Stomach (tissue), 9 donors: ENCODE measurements around the gene ZNF385C. TPM values are rescaled to one million over a fixed set of nuclear protein-coding genes. Genes with fewer than 3 reads are reported as not detected.

Experiments used
- DNase-seq, 2 donors: peaks; one replicate each; pipeline versions ENCODE4 v3.0.0 to v3.0.0-alpha.2; 2013 to 2019
- H3K27ac ChIP-seq, 5 donors: fragments of 200-600 bp in 4 of 5; sonication (generic) in 4 of 5; one replicate each; pipeline ENCODE4 v1.5.1; 2013 to 2019; ENCODE audit warnings: mild to moderate bottlenecking in 1 of 5, moderate library complexity in 1 of 5
- H3K27me3 ChIP-seq, 3 donors: fragments of 200-600 bp; sonication (generic); one replicate each; pipeline ENCODE4 v1.5.1; 2017 to 2019; ENCODE audit warnings: mixed run types in 1 of 3
- H3K36me3 ChIP-seq, 4 donors: fragments of 200-600 bp; sonication (generic); 1 replicate in 3 of 4; 2 replicates in 1 of 4; pipeline ENCODE4 v1.5.1; 2016 to 2019
- H3K4me1 ChIP-seq, 4 donors: fragments of 200-600 bp; sonication (generic); one replicate each; pipeline ENCODE4 v1.5.1; 2016 to 2019
- H3K4me3 ChIP-seq, 4 donors: fragments of 200-600 bp; sonication (generic) in 3 of 4; one replicate each; pipeline ENCODE4 v1.5.1; 2016 to 2019; ENCODE audit warnings: mild to moderate bottlenecking in 1 of 4
- H3K9me3 ChIP-seq, 4 donors: fragments of 200-600 bp; sonication (generic); one replicate each; pipeline ENCODE4 v1.5.1; 2016 to 2019
- EP300 ChIP-seq: sonication (generic); formaldehyde crosslinking; IDR thresholded peaks from one replicate; pipeline ENCODE4 v1.6.1; 2017; ENCODE audit warnings: antibody characterized with exemption
- POLR2A ChIP-seq, 4 donors: fragments of 450-650 bp; IDR thresholded peaks; one replicate each; pipeline ENCODE4 v1.6.1; 2016; ENCODE audit warnings: antibody characterized with exemption in 4 of 4, control low read depth in 2 of 4, mild to moderate bottlenecking in 1 of 4, moderate library complexity in 1 of 4
- POLR2AphosphoS5 ChIP-seq, 3 donors: sonication (generic); formaldehyde crosslinking; IDR thresholded peaks; one replicate each; pipeline ENCODE4 v1.6.1; 2016; ENCODE audit warnings: antibody characterized with exemption in 3 of 3
- WGBS, 5 donors: extraction: QIAGEN DNeasy Blood & Tissue Kit in 3 of 5; methylation state at CpG; one replicate each; pipeline versions ENCODE4 v1.1.5 to v1.1.7; 2013 to 2018; 5-methylcytosine and 5-hydroxymethylcytosine counted together
- intact Hi-C: fragments of 100-400 bp; cut with DNase I; formaldehyde crosslinking; loops from one replicate; pipeline ENCODE4 v1.15.1; 2023; ENCODE audit warnings: low total_unique reads
- polyA plus RNA-seq, 3 donors: library from polyadenylated mRNA; stranded (reverse); fragments of 200-250 nt; gene quantifications; one replicate each; pipeline ENCODE4 v1.2.3, GENCODE V29; 2013
- total RNA-seq, 5 donors: library from RNA; depleted of rRNA; stranded (reverse); fragments of >200 nt; gene quantifications; one replicate each; pipeline versions ENCODE4 v1.1.0 to v1.2.3, GENCODE V29; 2014 to 2016
- TF ChIP-seq, protein P1 (sequence below), 7 experiments: fragments of 450-650 bp in 4 of 7; fragments of 200-600 bp in 3 of 7; sonication (generic) in 3 of 7; IDR thresholded peaks; one replicate each; pipeline ENCODE4 v1.5.1; 2016 to 2019; ENCODE audit warnings: antibody characterized with exemption in 7 of 7, control low read depth in 2 of 7, mild to moderate bottlenecking in 1 of 7
- donor health status: healthy with polysubstance abuse.
- donor health status: Bipolar disorder and iron deficiency.
- donor health status: healthy.

ZNF385C gene
- total and polyA plus RNA-seq, 8 donors, result 0.31 to 1.4 (median 0.70) TPM; not detected in 4

DNA sequence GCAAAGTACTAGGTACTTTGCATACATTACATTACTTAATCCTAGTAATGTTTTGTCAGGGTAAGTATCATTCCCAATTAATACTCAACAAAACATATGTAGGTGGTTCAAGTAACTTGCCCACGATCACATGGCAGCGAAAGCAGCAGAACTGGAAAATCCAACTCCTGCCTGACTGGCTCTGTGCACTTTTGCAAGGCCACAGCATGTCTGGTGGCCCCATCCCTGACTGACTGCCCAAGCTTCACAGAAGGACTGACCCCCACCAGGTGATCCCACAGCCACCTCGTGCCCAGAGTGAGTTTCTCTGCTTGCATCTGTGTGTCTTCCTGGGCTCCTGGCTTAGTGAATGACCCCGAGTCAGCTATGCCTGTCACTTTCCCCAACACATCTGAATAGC is 120.3 kb downstream of the ZNF385C start:
- intact Hi-C loops, result no loop called here
- Histone ChIP-seq H3K9me3 (no peaks in the 10 kb centered on the region), H3K4me3 (no peak overlapping the region), H3K27ac (peak overlapping the region in 1 of 5 donors; percentile 64), H3K4me1 (peaks cover 8 to 59% (median 33%) of the 10 kb centered on the region in 4 donors), H3K36me3 (peaks cover 73 to 100% (median 99%) of the 10 kb centered on the region in 4 donors), H3K27me3 (no peaks in the 10 kb centered on the region)
- TF ChIP-seq EP300 (no peak), POLR2A (IDR thresholded peaks at IDR 0.05) (no peak), POLR2AphosphoS5 (IDR thresholded peaks at IDR 0.05) (no peak)
- TF ChIP-seq, protein P1, sequence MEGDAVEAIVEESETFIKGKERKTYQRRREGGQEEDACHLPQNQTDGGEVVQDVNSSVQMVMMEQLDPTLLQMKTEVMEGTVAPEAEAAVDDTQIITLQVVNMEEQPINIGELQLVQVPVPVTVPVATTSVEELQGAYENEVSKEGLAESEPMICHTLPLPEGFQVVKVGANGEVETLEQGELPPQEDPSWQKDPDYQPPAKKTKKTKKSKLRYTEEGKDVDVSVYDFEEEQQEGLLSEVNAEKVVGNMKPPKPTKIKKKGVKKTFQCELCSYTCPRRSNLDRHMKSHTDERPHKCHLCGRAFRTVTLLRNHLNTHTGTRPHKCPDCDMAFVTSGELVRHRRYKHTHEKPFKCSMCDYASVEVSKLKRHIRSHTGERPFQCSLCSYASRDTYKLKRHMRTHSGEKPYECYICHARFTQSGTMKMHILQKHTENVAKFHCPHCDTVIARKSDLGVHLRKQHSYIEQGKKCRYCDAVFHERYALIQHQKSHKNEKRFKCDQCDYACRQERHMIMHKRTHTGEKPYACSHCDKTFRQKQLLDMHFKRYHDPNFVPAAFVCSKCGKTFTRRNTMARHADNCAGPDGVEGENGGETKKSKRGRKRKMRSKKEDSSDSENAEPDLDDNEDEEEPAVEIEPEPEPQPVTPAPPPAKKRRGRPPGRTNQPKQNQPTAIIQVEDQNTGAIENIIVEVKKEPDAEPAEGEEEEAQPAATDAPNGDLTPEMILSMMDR (IDR thresholded peaks at IDR 0.05), result no peak
- 46 to 71% (median 58%) methylated on average over 4 of the region's 4 CpGs for whole genome bisulfite sequencing, 5 donors
- peak; percentile 52 to 62 for DNase-seq

DNA sequence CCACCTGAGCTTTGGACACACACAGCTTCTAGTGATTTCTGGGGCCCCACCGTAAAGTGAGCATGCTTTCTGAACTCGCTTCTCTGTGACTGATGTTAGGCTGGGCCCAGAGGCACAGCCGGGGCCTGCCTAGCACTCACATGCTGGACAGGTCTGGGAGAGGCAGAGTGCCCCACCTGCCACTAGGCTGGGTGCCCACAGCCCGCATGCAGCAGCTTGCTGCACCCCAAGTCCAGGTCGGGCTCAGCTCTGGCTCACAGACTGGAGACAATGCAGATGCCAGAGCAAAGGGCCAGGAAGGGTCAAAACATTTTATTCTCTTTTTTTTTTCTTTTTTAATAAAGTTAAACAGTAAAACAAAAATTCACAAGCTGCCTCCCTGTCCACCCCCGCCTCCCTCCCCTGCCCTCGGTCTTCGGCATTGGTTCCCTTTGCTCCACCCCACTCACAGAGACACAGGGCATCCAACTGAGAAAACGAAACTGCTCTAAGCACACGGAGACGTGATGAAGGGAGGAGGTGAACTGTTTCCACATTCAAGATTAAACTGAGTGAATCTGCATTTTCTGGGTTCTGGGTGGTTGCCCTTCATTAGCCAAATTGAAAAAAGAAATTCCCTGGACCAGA is 122.0 kb downstream of the ZNF385C start:
- peak overlapping the region in 1 of 4 donors; percentile 4 for H3K4me3 ChIP-seq

More for the DNA sequence above, 122.0 kb downstream of the ZNF385C start:
- Histone ChIP-seq H3K9me3 (no peaks in the 10 kb centered on the region), H3K27ac (peak overlapping the region in 4 of 5 donors; percentile 3 to 64 (median 53)), H3K36me3 (peaks cover 61 to 100% (median 98%) of the 10 kb centered on the region in 4 donors), H3K27me3 (no peaks in the 10 kb centered on the region), H3K4me1 (peaks cover 19 to 66% (median 49%) of the 10 kb centered on the region in 4 donors)
- DNase-seq, result no peak
- TF ChIP-seq EP300, result no peak
- no peak for TF ChIP-seq POLR2AphosphoS5 (IDR thresholded peaks at IDR 0.05)
- TF ChIP-seq POLR2A (IDR thresholded peaks at IDR 0.05), result no peak
- TF ChIP-seq, protein P1 (IDR thresholded peaks at IDR 0.05), result no peak
- intact Hi-C loops, result no loop called here
- 52 to 77% (median 66%) methylated on average over 9 to 11 of the region's 11 CpGs for WGBS, 5 donors

Other genes with a start within 250 kb of the ZNF385C start
- gene KLHL11, start 233.1 kb downstream of the ZNF385C start, total RNA-seq, result 10 to 100 TPM in 3 of 5 donors, 1 to 10 TPM in 2; 1.8 to 26.4 (median 11.2) TPM
- under 1 TPM; 0.43 to 0.87 (median 0.61) TPM for gene KLHL11, start 233.1 kb downstream of the ZNF385C start, polyA plus RNA-seq
- 100 to 1,000 TPM in 1 of 5 donors, 10 to 100 TPM in 4; 29.8 to 121 (median 48.7) TPM for gene ACLY, start 179.5 kb downstream of the ZNF385C start, total RNA-seq
- 10 to 100 TPM; 19.8 to 23.8 (median 23.5) TPM for gene ACLY, start 179.5 kb downstream of the ZNF385C start, polyA plus RNA-seq
- 1 to 10 TPM in 1 of 5 donors, not detected in 4; 1.3 TPM for gene ODAD4, start 167.9 kb downstream of the ZNF385C start, total RNA-seq
- gene ODAD4, start 167.9 kb downstream of the ZNF385C start, polyA plus RNA-seq, result 1 to 10 TPM in 1 of 3 donors, under 1 TPM in 2; 0.78 to 2.1 (median 0.81) TPM
- 10 to 100 TPM; 21.0 to 47.2 (median 30.7) TPM for gene CNP, start 131.7 kb downstream of the ZNF385C start, total RNA-seq
- gene CNP, start 131.7 kb downstream of the ZNF385C start, polyA plus RNA-seq, result 10 to 100 TPM; 27.3 to 29.1 (median 29.0) TPM
- 100 to 1,000 TPM in 1 of 5 donors, 10 to 100 TPM in 4; 12.3 to 161 (median 61.6) TPM for gene DNAJC7, start 81.0 kb downstream of the ZNF385C start, total RNA-seq
- 10 to 100 TPM; 66.7 to 93.3 (median 74.5) TPM for gene DNAJC7, start 81.0 kb downstream of the ZNF385C start, polyA plus RNA-seq
- 10 to 100 TPM in 4 of 5 donors, 1 to 10 TPM in 1; 7.5 to 27.4 (median 19.6) TPM for gene NKIRAS2, start 78.4 kb downstream of the ZNF385C start, total RNA-seq
- gene NKIRAS2, start 78.4 kb downstream of the ZNF385C start, polyA plus RNA-seq, result 10 to 100 TPM; 16.8 to 28.5 (median 27.6) TPM
- 1 to 10 TPM in 3 of 5 donors, not detected in 2; 1.8 to 5.2 (median 2.5) TPM for gene C17orf113, start 47.9 kb downstream of the ZNF385C start, total RNA-seq
- gene C17orf113, start 47.9 kb downstream of the ZNF385C start, polyA plus RNA-seq, result under 1 TPM; 0.31 to 0.92 (median 0.68) TPM
- 10 to 100 TPM in 2 of 5 donors, 1 to 10 TPM in 3; 3.2 to 21.9 (median 9.8) TPM for gene DHX58, start 14.2 kb upstream of the ZNF385C start, total RNA-seq
- 10 to 100 TPM; 15.1 to 23.4 (median 20.3) TPM for gene DHX58, start 14.2 kb upstream of the ZNF385C start, polyA plus RNA-seq
- 100 to 1,000 TPM in 1 of 5 donors, 10 to 100 TPM in 4; 10.1 to 114 (median 74.7) TPM for gene KAT2A, start 22.9 kb upstream of the ZNF385C start, total RNA-seq
- gene KAT2A, start 22.9 kb upstream of the ZNF385C start, polyA plus RNA-seq, result 10 to 100 TPM; 25.0 to 90.2 (median 29.3) TPM
- not detected for gene HSPB9, start 24.3 kb upstream of the ZNF385C start, total RNA-seq
- under 1 TPM; 0.25 to 0.61 (median 0.35) TPM for gene HSPB9, start 24.3 kb upstream of the ZNF385C start, polyA plus RNA-seq
- 100 to 1,000 TPM in 1 of 5 donors, 10 to 100 TPM in 4; 26.8 to 105 (median 69.2) TPM for gene RAB5C, start 56.5 kb upstream of the ZNF385C start, total RNA-seq
- gene RAB5C, start 56.5 kb upstream of the ZNF385C start, polyA plus RNA-seq, result 100 to 1,000 TPM in 2 of 3 donors, 10 to 100 TPM in 1; 67.0 to 225 (median 170) TPM
- not detected for gene KCNH4, start 82.7 kb upstream of the ZNF385C start, total RNA-seq
- not detected for gene KCNH4, start 82.7 kb upstream of the ZNF385C start, polyA plus RNA-seq
- not detected for gene HCRT, start 87.0 kb upstream of the ZNF385C start, total RNA-seq
- gene HCRT, start 87.0 kb upstream of the ZNF385C start, polyA plus RNA-seq, result not detected
- 10 to 100 TPM in 3 of 5 donors, 1 to 10 TPM in 1, not detected in 1; 7.1 to 43.2 (median 13.5) TPM for gene GHDC, start 96.0 kb upstream of the ZNF385C start, total RNA-seq
- gene GHDC, start 96.0 kb upstream of the ZNF385C start, polyA plus RNA-seq, result 10 to 100 TPM; 11.3 to 14.5 (median 13.9) TPM
- gene STAT5B, start 177.9 kb upstream of the ZNF385C start, total RNA-seq, result 10 to 100 TPM; 51.4 to 86.2 (median 62.4) TPM
- 10 to 100 TPM; 18.9 to 24.1 (median 19.8) TPM for gene STAT5B, start 177.9 kb upstream of the ZNF385C start, polyA plus RNA-seq
- gene STAT5A, start 190.0 kb upstream of the ZNF385C start, total RNA-seq, result 10 to 100 TPM; 16.2 to 81.7 (median 20.6) TPM
- gene STAT5A, start 190.0 kb upstream of the ZNF385C start, polyA plus RNA-seq, result 10 to 100 TPM in 2 of 3 donors, 1 to 10 TPM in 1; 9.6 to 10.5 (median 10.5) TPM